Nephron (organoid): Measurements from ENCODE around the gene NHLH1.

Experiments
- H3K27ac Mint-ChIP-seq, 3 experiments: 2 replicates each; pipeline ENCODE4 v1.8.0; 2020; ENCODE audit warnings: mixed read lengths in 3 of 3, mild to moderate bottlenecking in 2 of 3, moderate library complexity in 1 of 3
- H3K27me3 Mint-ChIP-seq: 2 replicates; pipeline ENCODE4 v1.8.0; 2021; ENCODE audit warnings: low read depth, mild to moderate bottlenecking, moderate library complexity, mixed read lengths
- H3K36me3 Mint-ChIP-seq: 2 replicates; pipeline ENCODE4 v1.8.0; 2020; ENCODE audit warnings: low read depth, mixed read lengths
- H3K4me1 Mint-ChIP-seq: 2 replicates; pipeline ENCODE4 v1.8.0; 2020; ENCODE audit warnings: mixed read lengths
- H3K4me3 Mint-ChIP-seq, 3 experiments: 2 replicates each; pipeline ENCODE4 v1.8.0; 2020; ENCODE audit warnings: mild to moderate bottlenecking in 3 of 3, mixed read lengths in 3 of 3, moderate library complexity in 2 of 3
- H3K9me3 Mint-ChIP-seq: 2 replicates; pipeline ENCODE4 v1.8.0; 2020; ENCODE audit warnings: mixed read lengths
- CTCF ChIP-seq, 3 experiments: fragments of 200-600 bp; sonication (generic); IDR thresholded peaks; one replicate each; pipeline ENCODE4 v1.5.0; 2021; ENCODE audit warnings: antibody characterized with exemption in 3 of 3; ENCODE audit not compliant: unreplicated experiment in 3 of 3

The NHLH1 gene

GRCh38 chr1:160369087-160369486 is 2.2 kb downstream of the NHLH1 start:
- Mint-ChIP-seq H3K4me3 (no peak overlapping the region), H3K4me1 (peaks cover 20% of the 10 kb centered on the region), H3K9me3 (no peaks in the 10 kb centered on the region), H3K36me3 (no peaks in the 10 kb centered on the region), H3K27me3 (peaks cover 8% of the 10 kb centered on the region), H3K27ac (no peak overlapping the region)
- no peak for TF ChIP-seq CTCF (IDR thresholded peaks at IDR 0.05; ENCODE audit: unreplicated experiment in 3 of 3)

- no peaks in the 10 kb centered on the region for H3K36me3 Mint-ChIP-seq
- no peak for TF ChIP-seq CTCF (IDR thresholded peaks at IDR 0.05; ENCODE audit: unreplicated experiment in 3 of 3)
- H3K27me3 Mint-ChIP-seq: peaks cover 8% of the 10 kb centered on the region
- H3K9me3 Mint-ChIP-seq: no peaks in the 10 kb centered on the region
- H3K27ac Mint-ChIP-seq: no peak overlapping the region
- H3K4me1 Mint-ChIP-seq: peaks cover 31% of the 10 kb centered on the region
- H3K4me3 Mint-ChIP-seq: no peak overlapping the region
Observed at GRCh38 chr1:160370561-160371345, 3.9 kb downstream of the NHLH1 start.

GRCh38 chr1:160371346-160371631 is 4.4 kb downstream of the NHLH1 start:
- H3K9me3 Mint-ChIP-seq: no peaks in the 10 kb centered on the region
- no peak for TF ChIP-seq CTCF (IDR thresholded peaks at IDR 0.05; ENCODE audit: unreplicated experiment in 3 of 3)
- peaks cover 8% of the 10 kb centered on the region for H3K27me3 Mint-ChIP-seq
- peaks cover 28% of the 10 kb centered on the region for H3K4me1 Mint-ChIP-seq
- no peak overlapping the region for H3K4me3 Mint-ChIP-seq
- H3K36me3 Mint-ChIP-seq: no peaks in the 10 kb centered on the region
- no peak overlapping the region for H3K27ac Mint-ChIP-seq

GRCh38 chr1:160371756-160372155 is 4.9 kb downstream of the NHLH1 start:
- Mint-ChIP-seq H3K36me3 (no peaks in the 10 kb centered on the region), H3K9me3 (no peaks in the 10 kb centered on the region), H3K4me3 (no peak overlapping the region), H3K4me1 (peaks cover 27% of the 10 kb centered on the region), H3K27me3 (peaks cover 8% of the 10 kb centered on the region), H3K27ac (no peak overlapping the region)
- TF ChIP-seq CTCF (IDR thresholded peaks at IDR 0.05; ENCODE audit: unreplicated experiment in 3 of 3): no peak

GRCh38 chr1:160373696-160374095 is 6.8 kb downstream of the NHLH1 start:
- H3K4me1 Mint-ChIP-seq: peaks cover 27% of the 10 kb centered on the region
- H3K36me3 Mint-ChIP-seq: no peaks in the 10 kb centered on the region
- TF ChIP-seq CTCF (IDR thresholded peaks at IDR 0.05; ENCODE audit: unreplicated experiment in 3 of 3): no peak
- H3K4me3 Mint-ChIP-seq: no peak overlapping the region
- no peaks in the 10 kb centered on the region for H3K9me3 Mint-ChIP-seq
- peaks cover 4% of the 10 kb centered on the region for H3K27me3 Mint-ChIP-seq
- H3K27ac Mint-ChIP-seq: peak overlapping the region in 1 of 3 experiments; percentile 20
